HG02763 (cell line): ENCODE measurements around the gene CLCF1.

Source experiments
- ATAC-seq: cut with Tn5 transposase; IDR thresholded peaks from one replicate; pipeline ENCODE4 v1.9.1; 2021; ENCODE audit warnings: mild to moderate bottlenecking, moderate library complexity; ENCODE audit not compliant: unreplicated experiment

CLCF1 gene

GRCh38 chr11:67376063-67376820 lies 2.8 kb upstream of the CLCF1 start:
- no peak for ATAC-seq

DNA sequence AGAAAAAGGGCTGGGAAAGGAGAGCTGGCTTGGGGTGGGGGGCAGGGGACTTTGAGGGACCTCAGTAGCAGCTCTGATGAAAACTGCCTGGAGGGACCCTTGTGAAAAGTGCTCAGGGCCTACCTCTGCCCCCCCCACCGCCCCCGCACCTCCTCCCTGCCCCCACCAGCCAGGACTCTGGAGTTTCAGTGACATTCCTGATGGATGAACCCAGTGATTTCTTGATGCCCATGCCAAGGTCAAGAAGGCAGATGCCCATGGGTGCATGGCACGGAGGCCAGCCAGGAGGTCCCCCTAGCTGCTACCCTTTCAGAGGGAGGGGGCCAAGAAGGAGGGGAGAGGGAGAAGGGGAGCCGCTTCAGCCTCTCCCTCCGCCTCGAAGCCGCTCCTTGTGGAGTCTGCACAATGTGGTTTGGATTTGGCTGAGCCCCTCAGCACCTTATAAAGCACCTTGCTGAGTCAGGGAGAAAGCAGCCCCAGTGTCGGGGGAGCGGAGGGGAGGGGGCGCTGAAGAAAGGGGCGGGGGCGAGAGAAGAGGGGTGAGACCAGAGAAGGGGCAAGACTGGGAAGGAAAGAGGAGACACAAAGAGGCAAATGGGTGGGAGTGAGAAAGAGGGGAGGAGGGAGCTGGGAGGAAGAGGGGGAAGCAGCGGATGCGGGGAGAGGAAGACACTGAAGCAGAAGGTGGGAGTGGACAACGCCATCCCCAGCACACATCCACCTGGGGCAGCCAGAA lies 2.1 kb upstream of the CLCF1 start:
- ATAC-seq = no peak

DNA sequence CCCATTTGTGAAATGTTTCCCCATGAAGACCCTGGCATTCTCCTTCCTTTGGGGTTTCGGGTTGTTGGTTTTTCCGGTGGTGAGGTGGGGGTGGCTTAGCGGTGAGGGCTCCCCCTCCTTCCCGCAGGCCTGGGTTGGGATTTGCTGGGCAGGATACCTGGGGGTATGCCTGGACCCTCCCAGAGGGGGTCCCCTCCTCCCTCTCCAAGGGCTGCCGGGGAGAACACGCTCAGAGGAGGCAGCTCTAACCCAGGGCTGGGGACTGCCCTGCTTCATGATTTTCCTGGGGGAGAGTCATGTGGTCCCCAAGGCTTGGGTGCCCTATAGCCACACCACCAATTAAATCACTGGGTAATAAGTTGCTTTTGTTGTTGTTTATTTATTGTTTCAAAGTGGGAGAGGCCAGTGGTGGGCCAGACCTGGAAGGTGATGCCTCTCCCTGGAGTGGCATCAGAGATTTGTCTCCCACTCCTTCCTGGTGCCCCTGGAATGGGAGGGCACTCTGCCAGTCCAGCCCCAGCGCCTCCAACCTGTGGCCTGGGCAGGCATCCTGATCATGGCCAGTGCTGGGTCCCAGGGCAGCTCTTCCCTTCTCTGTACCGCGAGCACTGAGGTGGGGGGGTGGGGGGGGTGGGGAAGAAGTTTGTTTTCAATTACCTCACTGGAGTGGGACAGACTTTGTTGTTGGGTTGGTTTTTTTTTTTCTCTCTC lies 1.3 kb upstream of the CLCF1 start:
- ATAC-seq = no peak

DNA sequence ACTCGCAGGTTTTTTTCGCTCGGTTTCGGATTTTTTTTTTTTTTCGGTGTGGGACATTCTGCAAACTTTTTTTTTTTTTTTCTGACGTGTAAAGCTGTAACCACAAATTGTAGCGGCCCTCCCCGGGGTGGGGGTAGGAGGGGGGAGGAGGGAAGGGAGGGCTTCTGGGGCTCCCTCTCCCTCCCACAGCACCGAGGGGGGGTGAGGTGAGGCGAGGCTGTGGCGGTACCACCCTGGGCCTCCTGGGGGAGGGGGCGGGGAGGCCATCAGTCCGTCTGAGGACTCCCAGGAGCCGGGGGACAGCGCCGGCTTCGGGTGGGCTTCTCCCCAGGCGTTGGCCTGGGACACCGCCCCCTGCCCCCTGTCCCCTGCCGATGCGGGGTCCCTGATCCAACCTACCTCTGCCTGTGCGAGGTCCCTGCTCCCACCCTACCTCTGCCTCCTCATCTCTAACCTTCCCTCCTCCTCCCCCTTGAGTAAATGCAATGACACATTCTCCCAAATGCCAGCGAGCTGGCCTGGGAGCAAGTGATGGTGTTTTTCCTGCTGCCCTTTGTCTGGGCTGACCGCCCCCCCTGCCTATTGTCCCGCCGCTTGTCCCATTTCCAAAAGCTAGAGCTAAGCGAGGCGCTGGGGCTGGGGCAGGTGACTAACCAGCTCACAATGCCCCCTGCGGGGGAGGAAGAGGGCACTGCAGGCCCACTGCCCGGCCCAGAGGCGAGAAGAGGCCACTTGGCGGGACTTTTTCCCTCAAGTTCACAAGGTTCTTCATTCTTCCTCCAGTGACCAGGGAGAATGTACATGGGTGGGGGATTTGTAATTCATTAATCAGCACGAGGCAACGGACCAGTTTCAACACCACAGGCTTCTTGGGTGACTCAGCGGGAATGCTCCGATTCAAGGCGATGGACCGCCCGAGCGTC lies 511 bp upstream of the CLCF1 start:
- ATAC-seq = no peak

GRCh38 chr11:67372321-67372992 lies 941 bp downstream of the CLCF1 start:
- no peak for ATAC-seq

GRCh38 chr11:67371911-67372320 lies 1.5 kb downstream of the CLCF1 start:
- ATAC-seq = no peak

DNA sequence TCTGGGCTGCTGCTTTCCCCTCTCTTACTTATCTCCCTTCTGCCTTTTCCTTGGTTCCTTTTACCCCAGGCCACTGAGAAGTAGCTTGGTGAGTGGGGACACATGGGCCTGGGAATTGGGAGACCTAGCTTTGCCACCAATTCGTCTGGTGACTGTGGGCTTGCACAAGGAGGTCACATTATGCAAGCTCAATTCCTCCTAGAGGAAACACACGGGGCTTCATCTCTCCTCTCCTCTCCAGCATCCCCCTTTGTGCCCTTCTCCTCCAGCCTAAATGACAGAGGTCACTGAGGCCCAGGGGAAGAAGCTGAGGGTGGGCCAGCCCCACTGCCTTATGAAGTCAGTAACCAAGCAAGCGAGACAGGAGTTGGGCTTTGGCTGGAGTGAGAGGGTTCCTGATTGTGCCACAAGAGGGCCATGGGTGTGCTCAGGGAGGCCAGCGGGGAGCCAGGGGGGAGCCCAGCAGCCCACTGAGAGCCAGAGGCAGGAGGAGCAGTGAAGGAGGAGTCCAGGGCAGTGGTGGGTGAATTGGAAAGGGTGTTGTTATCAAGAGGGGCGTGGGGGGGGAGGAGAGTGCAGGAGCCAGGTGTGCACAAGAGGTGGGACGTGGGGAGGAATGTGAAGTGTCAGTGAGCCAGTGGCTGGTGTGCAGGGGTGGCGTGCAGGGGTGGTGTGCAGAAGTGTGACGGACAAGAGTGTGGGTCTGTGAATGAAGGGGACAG lies 2.0 kb downstream of the CLCF1 start:
- ATAC-seq = no peak

- ATAC-seq = no peak
Observed at GRCh38 chr11:67370351-67371076, 2.9 kb downstream of the CLCF1 start.

DNA sequence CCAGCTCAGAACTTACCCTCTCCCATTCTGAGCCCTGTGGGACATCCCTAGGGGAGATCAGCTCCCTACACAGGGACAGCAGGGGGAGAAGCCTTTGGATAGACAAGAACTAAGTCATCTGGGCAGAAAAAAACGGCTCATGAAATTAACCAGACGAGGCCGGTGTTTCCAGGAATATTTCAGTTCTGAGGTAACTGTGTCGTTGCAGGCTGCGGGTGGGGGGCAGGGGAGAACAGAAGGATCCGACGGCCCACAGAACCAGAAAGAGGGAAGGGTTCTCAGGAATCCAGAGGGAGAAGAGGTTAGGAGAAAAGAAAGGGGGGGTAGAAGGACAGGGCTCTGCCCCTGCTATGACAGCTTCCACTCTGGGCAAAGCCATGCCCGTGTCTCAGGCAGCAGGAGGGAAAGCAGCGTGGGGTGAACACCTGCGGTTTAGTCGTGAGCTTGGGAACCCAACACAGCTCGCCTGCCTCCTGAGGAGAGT lies 3.6 kb downstream of the CLCF1 start:
- no peak for ATAC-seq

DNA sequence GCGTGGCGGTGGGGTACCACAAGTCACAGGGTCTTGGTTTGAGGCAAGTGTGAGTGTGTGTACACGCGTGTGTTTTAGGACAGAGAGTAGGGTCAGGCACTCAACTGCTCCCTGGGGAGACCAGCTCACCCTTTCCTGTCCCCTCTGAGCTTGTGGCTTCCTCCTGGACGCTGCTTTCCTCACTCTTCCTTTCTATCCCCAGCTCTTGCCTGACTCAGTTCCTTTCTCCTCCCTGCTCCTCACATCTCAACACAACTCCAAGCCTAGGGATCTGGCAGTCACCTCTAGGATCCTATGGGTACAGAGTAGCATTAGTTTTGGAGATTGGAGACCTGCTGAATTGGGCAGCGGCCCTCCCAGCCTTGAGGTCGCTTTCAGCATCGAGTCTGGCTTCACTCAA lies 4.1 kb downstream of the CLCF1 start:
- ATAC-seq = no peak

DNA sequence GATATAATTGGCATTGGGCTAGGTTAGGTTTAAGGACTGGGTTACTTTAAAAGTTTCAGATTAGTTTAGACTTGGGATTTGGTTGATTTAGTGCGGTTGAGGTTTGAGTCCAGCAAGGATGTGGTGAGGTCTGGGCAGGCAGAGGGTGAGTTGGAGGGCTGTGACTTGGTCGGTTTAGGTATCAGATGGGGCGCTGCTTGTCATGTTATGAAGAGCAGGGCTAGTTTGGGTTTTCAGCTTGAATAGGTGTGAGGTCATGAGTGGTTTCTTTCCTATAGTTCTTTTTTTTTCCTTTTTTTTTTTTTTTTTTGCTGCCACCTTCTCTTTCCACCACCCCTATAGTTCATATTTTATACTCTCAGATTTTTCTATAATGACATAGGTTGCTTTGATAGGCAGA lies 4.8 kb downstream of the CLCF1 start:
- no peak for ATAC-seq

DNA sequence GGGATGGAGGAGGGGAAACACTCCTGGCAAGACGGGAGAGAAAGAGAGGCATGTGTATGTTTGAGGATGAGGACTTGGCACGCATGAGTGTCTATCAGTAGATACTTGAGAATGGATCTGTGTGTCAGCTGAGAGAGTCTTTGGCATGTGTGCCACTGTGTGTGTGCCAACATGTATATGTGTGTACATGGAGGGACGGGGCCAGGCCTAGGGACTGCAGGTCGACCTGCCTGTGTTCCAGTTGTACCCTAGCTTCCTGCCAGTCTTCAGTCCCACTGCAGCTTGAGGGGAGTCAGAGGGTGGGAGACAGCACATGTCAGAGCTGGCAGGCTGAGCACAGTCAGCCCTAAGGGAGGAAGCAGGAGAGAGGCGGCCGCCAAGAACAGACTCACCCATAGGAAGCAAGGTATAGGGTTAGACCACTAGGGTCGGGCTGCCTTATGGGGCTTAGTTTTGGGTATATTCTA lies 5.6 kb downstream of the CLCF1 start:
- ATAC-seq = no peak

GRCh38 chr11:67366961-67367760 lies 6.2 kb downstream of the CLCF1 start:
- ATAC-seq = no peak

- no peak for ATAC-seq
Observed at GRCh38 chr11:67366546-67366945, 6.9 kb downstream of the CLCF1 start.

GRCh38 chr11:67365736-67366444 lies 7.5 kb downstream of the CLCF1 start:
- no peak for ATAC-seq

DNA sequence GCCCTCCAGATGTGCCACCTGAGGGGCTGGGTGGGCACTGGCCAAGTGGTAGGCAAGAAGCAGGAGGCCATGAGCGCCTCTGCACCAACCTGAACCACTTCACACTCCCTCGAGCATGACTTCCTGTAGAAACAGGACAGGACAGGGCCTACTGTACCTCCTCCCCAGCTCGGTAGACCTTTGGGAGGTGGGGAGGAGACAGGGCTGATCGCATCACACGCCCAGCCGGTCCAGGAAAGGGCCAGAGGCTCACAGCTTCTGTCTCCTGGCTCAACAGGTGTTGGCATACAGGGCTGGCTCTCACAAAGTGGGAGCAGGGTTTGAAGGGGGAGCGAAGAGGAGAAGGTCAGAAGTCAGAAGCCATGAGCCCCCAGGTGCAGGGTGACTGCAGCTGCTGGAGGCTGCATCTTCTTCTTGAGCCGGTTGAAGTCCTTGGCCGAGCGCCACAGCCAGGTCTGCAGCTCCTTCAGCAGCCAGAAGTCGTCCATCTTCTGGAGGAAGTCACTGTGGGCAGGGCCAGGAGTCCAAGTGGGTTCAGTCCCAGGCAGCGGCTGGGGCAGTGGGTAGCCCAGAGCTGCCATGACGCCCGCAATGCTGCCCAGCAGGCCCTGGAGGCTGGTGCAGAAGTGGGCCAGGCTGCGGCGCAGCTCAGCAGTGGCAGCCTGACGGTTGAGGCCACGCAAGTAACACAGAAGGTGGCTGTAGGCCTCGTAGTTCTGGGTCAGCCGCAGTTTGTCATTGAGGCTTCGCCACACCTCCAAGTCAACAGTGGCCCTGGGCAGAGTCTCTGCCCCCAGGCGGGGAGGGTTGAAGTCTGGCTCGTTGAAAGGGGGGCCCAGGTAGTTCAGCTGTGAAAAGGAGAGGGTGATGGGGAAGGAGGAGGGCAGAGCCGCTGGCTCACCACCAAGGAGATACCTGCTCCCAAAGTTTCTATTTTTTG lies 8.3 kb downstream of the CLCF1 start:
- no peak for ATAC-seq
